Left lung (tissue), 14 donors: ENCODE results near the gene SLC22A15. TPM values are rescaled to one million over a fixed set of nuclear protein-coding genes. Genes with fewer than 3 reads are reported as not detected.

Source experiments
- ATAC-seq: fragments of 200-7000 bp; cut with Tn5 transposase; one replicate; pipeline ENCODE4 v1.9.1; 2020; ENCODE audit warnings: moderate library complexity
- DNase-seq, 4 donors: peaks; one replicate each; pipeline ENCODE4 v3.0.0-alpha.2; 2013 to 2020
- H3K27ac ChIP-seq, 2 donors: fragments of 200-600 bp; sonication (generic) in 1 of 2; one replicate each; pipeline versions ENCODE4 v1.5.0 to v1.8.0; 2020 to 2021
- H3K27me3 ChIP-seq, 2 donors: fragments of 200-600 bp; sonication (generic) in 1 of 2; one replicate each; pipeline versions ENCODE4 v1.5.0 to v1.8.0; 2020 to 2021
- H3K36me3 ChIP-seq, 2 donors: fragments of 200-600 bp; sonication (generic) in 1 of 2; one replicate each; pipeline versions ENCODE4 v1.5.0 to v1.8.0; 2020 to 2021
- H3K4me1 ChIP-seq, 2 donors: fragments of 200-600 bp; one replicate each; pipeline ENCODE4 v1.8.0; 2021
- H3K4me3 ChIP-seq, 2 donors: fragments of 200-600 bp; sonication (generic) in 1 of 2; one replicate each; pipeline versions ENCODE4 v1.5.0 to v1.8.0; 2020 to 2021; ENCODE audit warnings: mild to moderate bottlenecking in 1 of 2
- H3K9me3 ChIP-seq, 2 donors: fragments of 200-600 bp; sonication (generic) in 1 of 2; one replicate each; pipeline versions ENCODE4 v1.5.0 to v1.8.0; 2020 to 2021
- CTCF ChIP-seq, 2 donors: fragments of 200-600 bp; sonication (generic) in 1 of 2; IDR thresholded peaks; one replicate each; pipeline versions ENCODE4 v1.5.0 to v1.8.0; 2021; ENCODE audit warnings: antibody characterized with exemption in 2 of 2
- intact Hi-C, 2 donors: fragments of 100-400 bp; cut with DNase I; formaldehyde crosslinking; loops; one replicate each; pipeline versions ENCODE4 v1.11.2 to v1.14.2; 2022
- long read RNA-seq, 12 donors: library from polyadenylated mRNA in 2 of 12; unstranded in 2 of 12; transcript quantifications; one replicate each; pipeline ENCODE4 v2.0.0 and lab custom pipeline, GENCODE V29; 2019 to 2026
- polyA plus RNA-seq, 6 donors: library from polyadenylated mRNA; unstranded; fragments of 120-200 nt; gene quantifications; one replicate each; pipeline ENCODE4 v1.2.1, GENCODE V29; 2013; ENCODE audit not compliant: insufficient read length in 6 of 6
- total RNA-seq, 2 donors: library from RNA; stranded (reverse); fragmentation: NEBNext Ultra II Directional; extraction: Animal tissue kit (Norgen Biotek cat#: 25700); gene quantifications; one replicate each; pipeline ENCODE4 v1.2.1, GENCODE V29; 2021
- donor health status: DM: no; HTN: yes; CAD: no.
- donor health status: DM: no; HTN: no; CAD: no.

Gene SLC22A15
- total RNA-seq (10 to 100 TPM; 11.2 to 23.0 TPM), polyA plus RNA-seq (1 to 10 TPM; 3.2 to 4.7 (median 4.0) TPM)
- long read RNA-seq, donor 1 = 0 reads
- long read RNA-seq, donor 2 = 0 reads
- long read RNA-seq, donor 3 = 0 reads
- long read RNA-seq, donor 4, partial matches to known transcripts = 1 of 2 reads
- long read RNA-seq, donor 4, other reads (novel, unspliced or antisense) = 1 of 2 reads
- long read RNA-seq, donor 5 = 0 reads
- long read RNA-seq, donor 6 = 0 reads
- long read RNA-seq, donor 7 = 0 reads
- long read RNA-seq, donor 8 = 0 reads
- long read RNA-seq, donor 9 = 0 reads
- long read RNA-seq, donor 10 = 0 reads
- long read RNA-seq, donor 11, full-length matches to known transcripts = 2 of 2 reads
- long read RNA-seq, donor 11, partial matches to known transcripts = 0 of 2 reads
- long read RNA-seq, donor 11, other reads (novel, unspliced or antisense) = 0 of 2 reads
- long read RNA-seq, donor 12 = 0 reads

- Histone ChIP-seq H3K9me3 (no peaks in the 10 kb centered on the region), H3K4me3 (peak within 1 kb of the TSS; percentile 57 to 74), H3K27ac (peak within 1 kb of the TSS; percentile 78 to 93), H3K27me3 (peaks cover 0 to 23% of the 10 kb centered on the region in 2 donors), H3K4me1 (peaks cover 5 to 38% of the 10 kb centered on the region in 2 donors), H3K36me3 (no peaks in the 10 kb centered on the region)
- TF ChIP-seq CTCF (IDR thresholded peaks at IDR 0.05) = no peak
- intact Hi-C loops = no loop called here
- DNase-seq = peak; percentile 54 to 94 (median 82)
- peak; percentile 86 for ATAC-seq
Measured at GRCh38 chr1:115976062-115976920, at the start of gene SLC22A15. SLC22A15 (plus strand) TSS chr1:115976513; CDS start chr1:115976628, 115 bp downstream.

- H3K9me3 ChIP-seq = no peaks in the 10 kb centered on the region
- no peaks in the 10 kb centered on the region for H3K36me3 ChIP-seq
- no peak overlapping the region for H3K27ac ChIP-seq
- H3K27me3 ChIP-seq = no peaks in the 10 kb centered on the region
- no peaks in the 10 kb centered on the region for H3K4me1 ChIP-seq
- intact Hi-C loops = no loop called here
- TF ChIP-seq CTCF (IDR thresholded peaks at IDR 0.05) = no peak
- DNase-seq (no peak), ATAC-seq (no peak)
- H3K4me3 ChIP-seq = no peak overlapping the region
Measured at GRCh38 chr1:115927971-115928370, 48.3 kb upstream of the SLC22A15 start.

GRCh38 chr1:115929881-115930280 lies 46.4 kb upstream of the SLC22A15 start:
- Histone ChIP-seq H3K27ac (no peak overlapping the region), H3K4me1 (no peaks in the 10 kb centered on the region), H3K36me3 (no peaks in the 10 kb centered on the region), H3K27me3 (no peaks in the 10 kb centered on the region), H3K9me3 (no peaks in the 10 kb centered on the region), H3K4me3 (no peak overlapping the region)
- ATAC-seq = peak; percentile 37
- DNase-seq = peak in 1 of 4 donors; percentile 19
- intact Hi-C loops = no loop called here
- TF ChIP-seq CTCF (IDR thresholded peaks at IDR 0.05) = no peak

GRCh38 chr1:115933625-115934024 lies 42.7 kb upstream of the SLC22A15 start:
- Histone ChIP-seq H3K27me3 (no peaks in the 10 kb centered on the region), H3K36me3 (no peaks in the 10 kb centered on the region), H3K4me1 (no peaks in the 10 kb centered on the region), H3K4me3 (no peak overlapping the region), H3K9me3 (no peaks in the 10 kb centered on the region), H3K27ac (no peak overlapping the region)
- no peak for TF ChIP-seq CTCF (IDR thresholded peaks at IDR 0.05)
- ATAC-seq (peak; percentile 85), DNase-seq (peak in 1 of 4 donors; percentile 10)
- intact Hi-C loops = no loop called here

GRCh38 chr1:115939455-115939854 lies 36.9 kb upstream of the SLC22A15 start:
- intact Hi-C loops = no loop called here
- no peak for DNase-seq
- no peak for TF ChIP-seq CTCF (IDR thresholded peaks at IDR 0.05)
- H3K27me3 ChIP-seq = no peaks in the 10 kb centered on the region
- H3K9me3 ChIP-seq = no peaks in the 10 kb centered on the region
- H3K36me3 ChIP-seq = no peaks in the 10 kb centered on the region
- ATAC-seq = no peak
- peaks cover 0 to under 1% of the 10 kb centered on the region in 2 donors for H3K4me1 ChIP-seq
- H3K4me3 ChIP-seq = no peak overlapping the region
- H3K27ac ChIP-seq = no peak overlapping the region
